Duodenal mucosa (tissue), 2 donors: ENCODE measurements around the gene RUNX3.

ENCODE experiments used
- H3K27ac ChIP-seq: one replicate; pipeline ENCODE4 v1.7.0; 2013; ENCODE audit warnings: low read depth, low read length
- H3K27me3 ChIP-seq, 2 donors: one replicate each; pipeline ENCODE4 v1.7.0; 2013; ENCODE audit warnings: low read length in 2 of 2, control low read depth in 1 of 2; ENCODE audit not compliant: insufficient read depth in 2 of 2, control insufficient read depth in 1 of 2
- H3K36me3 ChIP-seq, 2 donors: one replicate each; pipeline ENCODE4 v1.7.0; 2013; ENCODE audit warnings: low read length in 2 of 2, control low read depth in 1 of 2; ENCODE audit not compliant: insufficient read depth in 2 of 2, control insufficient read depth in 1 of 2
- H3K4me1 ChIP-seq, 2 donors: one replicate each; pipeline ENCODE4 v1.7.0; 2013; ENCODE audit warnings: low read length in 2 of 2, control low read depth in 1 of 2; ENCODE audit not compliant: insufficient read depth in 2 of 2, control insufficient read depth in 1 of 2
- H3K4me3 ChIP-seq, 2 donors: one replicate each; pipeline ENCODE4 v1.7.0; 2013; ENCODE audit warnings: low read length in 2 of 2, low read depth in 1 of 2
- H3K9ac ChIP-seq, 2 donors: one replicate each; pipeline ENCODE4 v1.7.0; 2013; ENCODE audit warnings: low read length in 2 of 2, low read depth in 1 of 2
- H3K9me3 ChIP-seq, 2 donors: one replicate each; pipeline ENCODE4 v1.7.0; 2013; ENCODE audit warnings: low read length in 2 of 2, control low read depth in 1 of 2; ENCODE audit not compliant: control insufficient read depth in 1 of 2

Gene RUNX3

GRCh38 chr1:24857507-24858133, 72.5 kb downstream of the RUNX3 start:
- H3K4me3 ChIP-seq = no peak overlapping the region
- H3K9ac ChIP-seq = no peak overlapping the region
- H3K27ac ChIP-seq = no peak overlapping the region
- H3K9me3 ChIP-seq = no peaks in the 10 kb centered on the region
- H3K27me3 ChIP-seq = no peaks in the 10 kb centered on the region
- no peaks in the 10 kb centered on the region for H3K36me3 ChIP-seq
- peaks cover 24 to 26% of the 10 kb centered on the region in 2 donors for H3K4me1 ChIP-seq

GRCh38 chr1:24856787-24857506, 73.1 kb downstream of the RUNX3 start:
- H3K9ac ChIP-seq = no peak overlapping the region
- H3K27ac ChIP-seq = no peak overlapping the region
- H3K36me3 ChIP-seq = no peaks in the 10 kb centered on the region
- H3K4me1 ChIP-seq = peaks cover 17 to 19% of the 10 kb centered on the region in 2 donors
- no peak overlapping the region for H3K4me3 ChIP-seq
- no peaks in the 10 kb centered on the region for H3K9me3 ChIP-seq
- no peaks in the 10 kb centered on the region for H3K27me3 ChIP-seq

GRCh38 chr1:24855474-24855873, 74.6 kb downstream of the RUNX3 start:
- H3K9ac ChIP-seq = no peak overlapping the region
- H3K4me1 ChIP-seq = peaks cover 5 to 6% of the 10 kb centered on the region in 2 donors
- no peak overlapping the region for H3K4me3 ChIP-seq
- H3K27ac ChIP-seq = no peak overlapping the region
- no peaks in the 10 kb centered on the region for H3K27me3 ChIP-seq
- no peaks in the 10 kb centered on the region for H3K9me3 ChIP-seq
- H3K36me3 ChIP-seq = no peaks in the 10 kb centered on the region

- Histone ChIP-seq H3K4me1 (peaks cover 4 to 6% of the 10 kb centered on the region in 2 donors), H3K9me3 (no peaks in the 10 kb centered on the region), H3K27me3 (no peaks in the 10 kb centered on the region), H3K27ac (no peak overlapping the region), H3K36me3 (no peaks in the 10 kb centered on the region), H3K9ac (no peak overlapping the region), H3K4me3 (no peak overlapping the region)
Measured at GRCh38 chr1:24853649-24854048, 76.4 kb downstream of the RUNX3 start.

GRCh38 chr1:24850328-24850920, 79.7 kb downstream of the RUNX3 start:
- Histone ChIP-seq H3K4me3 (no peak overlapping the region), H3K4me1 (peaks cover 0 to 5% of the 10 kb centered on the region in 2 donors), H3K9ac (no peak overlapping the region), H3K27ac (no peak overlapping the region), H3K27me3 (no peaks in the 10 kb centered on the region), H3K36me3 (no peaks in the 10 kb centered on the region), H3K9me3 (no peaks in the 10 kb centered on the region)

GRCh38 chr1:24849672-24850295, 80.3 kb downstream of the RUNX3 start:
- no peak overlapping the region for H3K9ac ChIP-seq
- no peaks in the 10 kb centered on the region for H3K27me3 ChIP-seq
- H3K36me3 ChIP-seq = no peaks in the 10 kb centered on the region

More at GRCh38 chr1:24849672-24850295, 80.3 kb downstream of the RUNX3 start:
- Histone ChIP-seq H3K4me3 (no peak overlapping the region), H3K4me1 (peaks cover 0 to 5% of the 10 kb centered on the region in 2 donors), H3K9me3 (no peaks in the 10 kb centered on the region), H3K27ac (no peak overlapping the region)
